ENCODE measurements around the gene CLDND1. TPM values are rescaled to one million over a fixed set of nuclear protein-coding genes. Genes with fewer than 3 reads are reported as not detected.
A peak's percentile ranks its signal among the peaks of the same experiment; 100 is the strongest.

CLDND1 gene
- total RNA-seq = 103 and 124 TPM in 2 replicates

GRCh38 chr3:98522544-98523281 lies at the start of gene CLDND1:
Gene CLDND1, minus strand, starts transcription at chr3:98522902. Its CDS starts 1,478 bp downstream, at chr3:98521424.
- peak within 1 kb of the TSS; percentile 72 for H3K4me3 ChIP-seq (ENCODE audit: low read depth, low read length)
- DNase-seq (ENCODE audit: low read depth) = peak; percentile 84
- no peak for TF ChIP-seq CTCF (IDR thresholded peaks at IDR 0.05; ENCODE audit: insufficient read depth, low read length, poor library complexity, severe bottlenecking)
- no peaks in the 10 kb centered on the region for H3K27me3 ChIP-seq (ENCODE audit: control insufficient read depth, insufficient read depth, low read length)
- no peaks in the 10 kb centered on the region for H3K36me3 ChIP-seq (ENCODE audit: control insufficient read depth, insufficient read depth, low read length)

- H3K27me3 ChIP-seq (ENCODE audit: control insufficient read depth, insufficient read depth, low read length) = no peaks in the 10 kb centered on the region
- no peak overlapping the region for H3K4me3 ChIP-seq (ENCODE audit: low read depth, low read length)
- no peak for DNase-seq (ENCODE audit: low read depth)
- no peak for TF ChIP-seq CTCF (IDR thresholded peaks at IDR 0.05; ENCODE audit: insufficient read depth, low read length, poor library complexity, severe bottlenecking)
- no peaks in the 10 kb centered on the region for H3K36me3 ChIP-seq (ENCODE audit: control insufficient read depth, insufficient read depth, low read length)
Observed at GRCh38 chr3:98568402-98568801, 45.7 kb upstream of the CLDND1 start.

GRCh38 chr3:98567666-98568270 lies 45.1 kb upstream of the CLDND1 start:
- DNase-seq (ENCODE audit: low read depth) = no peak
- H3K36me3 ChIP-seq (ENCODE audit: control insufficient read depth, insufficient read depth, low read length) = no peaks in the 10 kb centered on the region
- TF ChIP-seq CTCF (IDR thresholded peaks at IDR 0.05; ENCODE audit: insufficient read depth, low read length, poor library complexity, severe bottlenecking) = no peak
- H3K4me3 ChIP-seq (ENCODE audit: low read depth, low read length) = no peak overlapping the region
- no peaks in the 10 kb centered on the region for H3K27me3 ChIP-seq (ENCODE audit: control insufficient read depth, insufficient read depth, low read length)

GRCh38 chr3:98565843-98566242 lies 43.1 kb upstream of the CLDND1 start:
- Histone ChIP-seq H3K36me3 (ENCODE audit: control insufficient read depth, insufficient read depth, low read length) (no peaks in the 10 kb centered on the region), H3K27me3 (ENCODE audit: control insufficient read depth, insufficient read depth, low read length) (no peaks in the 10 kb centered on the region), H3K4me3 (ENCODE audit: low read depth, low read length) (no peak overlapping the region)
- TF ChIP-seq CTCF (IDR thresholded peaks at IDR 0.05; ENCODE audit: insufficient read depth, low read length, poor library complexity, severe bottlenecking) = no peak
- DNase-seq (ENCODE audit: low read depth) = no peak

GRCh38 chr3:98565237-98565643 lies 42.5 kb upstream of the CLDND1 start:
- H3K27me3 ChIP-seq (ENCODE audit: control insufficient read depth, insufficient read depth, low read length) = no peaks in the 10 kb centered on the region
- TF ChIP-seq CTCF (IDR thresholded peaks at IDR 0.05; ENCODE audit: insufficient read depth, low read length, poor library complexity, severe bottlenecking) = no peak
- no peak overlapping the region for H3K4me3 ChIP-seq (ENCODE audit: low read depth, low read length)
- no peak for DNase-seq (ENCODE audit: low read depth)
- H3K36me3 ChIP-seq (ENCODE audit: control insufficient read depth, insufficient read depth, low read length) = no peaks in the 10 kb centered on the region

Measured in kidney epithelial cell (primary cell).